GM21515 (cell line): ENCODE measurements around the gene DTD1.

ENCODE experiments used
- ATAC-seq: cut with Tn5 transposase; IDR thresholded peaks from one replicate; pipeline ENCODE4 v1.9.1; 2021; ENCODE audit not compliant: unreplicated experiment

Gene DTD1

GRCh38 chr20:18587665-18588573, at the start of gene DTD1:
DTD1 (plus strand) TSS chr20:18588054; CDS start chr20:18588073, 19 bp downstream.
- peak; percentile 94 for ATAC-seq

- ATAC-seq, result no peak
Measured at GRCh38 chr20:18541741-18542140, 46.1 kb upstream of the DTD1 start.

- ATAC-seq, result no peak
Measured at GRCh38 chr20:18543216-18543615, 44.6 kb upstream of the DTD1 start.

- ATAC-seq, result no peak
Measured at GRCh38 chr20:18543932-18544331, 43.9 kb upstream of the DTD1 start.

- no peak for ATAC-seq
Measured at GRCh38 chr20:18545566-18545965, 42.3 kb upstream of the DTD1 start.

- no peak for ATAC-seq
Measured at GRCh38 chr20:18548465-18548864, 39.4 kb upstream of the DTD1 start.

GRCh38 chr20:18553746-18554145, 34.1 kb upstream of the DTD1 start:
- no peak for ATAC-seq

- ATAC-seq, result peak; percentile 98
Measured at GRCh38 chr20:18566892-18567738, 20.7 kb upstream of the DTD1 start, which contains the start of gene SMIM26. SMIM26 (plus strand) TSS chr20:18567432; CDS start chr20:18567479, 47 bp downstream.

- ATAC-seq, result peak; percentile 22
Measured at GRCh38 chr20:18567739-18568091, 20.1 kb upstream of the DTD1 start.

- ATAC-seq, result no peak
Measured at GRCh38 chr20:18571009-18571408, 16.8 kb upstream of the DTD1 start.

GRCh38 chr20:18571578-18571977, 16.3 kb upstream of the DTD1 start:
- no peak for ATAC-seq

- ATAC-seq, result no peak
Measured at GRCh38 chr20:18577942-18578341, 9.9 kb upstream of the DTD1 start.

GRCh38 chr20:18578581-18578980, 9.3 kb upstream of the DTD1 start:
- ATAC-seq, result no peak

- no peak for ATAC-seq
Measured at GRCh38 chr20:18580012-18580411, 7.8 kb upstream of the DTD1 start.

GRCh38 chr20:18585134-18585533, 2.7 kb upstream of the DTD1 start:
- no peak for ATAC-seq

- no peak for ATAC-seq
Measured at GRCh38 chr20:18588574-18588933, 700 bp downstream of the DTD1 start.

GRCh38 chr20:18589941-18590674, 2.3 kb downstream of the DTD1 start:
- ATAC-seq, result no peak

GRCh38 chr20:18596270-18596669, 8.4 kb downstream of the DTD1 start:
- no peak for ATAC-seq

GRCh38 chr20:18609741-18610140, 21.9 kb downstream of the DTD1 start:
- no peak for ATAC-seq

- ATAC-seq, result no peak
Measured at GRCh38 chr20:18611492-18611891, 23.6 kb downstream of the DTD1 start.

- ATAC-seq, result no peak
Measured at GRCh38 chr20:18613553-18613952, 25.7 kb downstream of the DTD1 start.
